ENCODE measurements around the gene DCST1. TPM values are rescaled to one million over a fixed set of nuclear protein-coding genes. Genes with fewer than 3 reads are reported as not detected.

The DCST1 gene
- total RNA-seq, 4 donors from 2014 or later: 0.19 TPM; not detected in 3

DNA sequence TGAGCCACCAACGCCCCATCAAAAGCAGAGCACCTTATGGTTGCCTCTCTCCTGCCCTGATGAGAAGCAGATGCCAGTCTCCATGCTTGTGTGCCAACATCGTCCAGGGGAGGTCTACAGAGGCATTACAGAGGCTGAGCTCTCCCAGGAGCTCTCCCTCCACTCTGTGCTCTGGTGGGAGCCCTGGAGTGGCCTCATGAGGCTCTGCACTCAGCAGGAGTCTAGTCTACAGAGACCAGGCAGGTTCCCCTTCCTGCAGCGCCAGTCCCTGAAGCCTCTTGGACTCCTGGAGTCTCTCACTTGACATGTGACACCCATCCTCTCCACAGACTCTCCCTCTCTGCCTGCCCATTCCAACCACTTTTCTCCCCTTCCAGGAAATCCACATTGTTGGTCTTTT, 3.4 kb downstream of the DCST1 start:
- Histone ChIP-seq H3K9me3 (no peaks in the 10 kb centered on the region), H3K27me3 (no peaks in the 10 kb centered on the region), H3K36me3 (no peaks in the 10 kb centered on the region), H3K27ac (peak overlapping the region in 3 of 4 donors; percentile 89 to 92 (median 91)), H3K4me1 (peaks cover 26 to 63% (median 42%) of the 10 kb centered on the region in 3 donors), H3K4me3 (no peak overlapping the region)
- 82 to 89% methylated on average over 1 to 2 of the region's 3 CpGs for WGBS, 2 donors
- no peak for DNase-seq
- intact Hi-C loops (cut with DNase I): no loop called here
- no peak for TF ChIP-seq POLR2A (IDR thresholded peaks at IDR 0.05)
- TF ChIP-seq, protein P1, sequence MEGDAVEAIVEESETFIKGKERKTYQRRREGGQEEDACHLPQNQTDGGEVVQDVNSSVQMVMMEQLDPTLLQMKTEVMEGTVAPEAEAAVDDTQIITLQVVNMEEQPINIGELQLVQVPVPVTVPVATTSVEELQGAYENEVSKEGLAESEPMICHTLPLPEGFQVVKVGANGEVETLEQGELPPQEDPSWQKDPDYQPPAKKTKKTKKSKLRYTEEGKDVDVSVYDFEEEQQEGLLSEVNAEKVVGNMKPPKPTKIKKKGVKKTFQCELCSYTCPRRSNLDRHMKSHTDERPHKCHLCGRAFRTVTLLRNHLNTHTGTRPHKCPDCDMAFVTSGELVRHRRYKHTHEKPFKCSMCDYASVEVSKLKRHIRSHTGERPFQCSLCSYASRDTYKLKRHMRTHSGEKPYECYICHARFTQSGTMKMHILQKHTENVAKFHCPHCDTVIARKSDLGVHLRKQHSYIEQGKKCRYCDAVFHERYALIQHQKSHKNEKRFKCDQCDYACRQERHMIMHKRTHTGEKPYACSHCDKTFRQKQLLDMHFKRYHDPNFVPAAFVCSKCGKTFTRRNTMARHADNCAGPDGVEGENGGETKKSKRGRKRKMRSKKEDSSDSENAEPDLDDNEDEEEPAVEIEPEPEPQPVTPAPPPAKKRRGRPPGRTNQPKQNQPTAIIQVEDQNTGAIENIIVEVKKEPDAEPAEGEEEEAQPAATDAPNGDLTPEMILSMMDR (IDR thresholded peaks at IDR 0.05): no peak

DNA sequence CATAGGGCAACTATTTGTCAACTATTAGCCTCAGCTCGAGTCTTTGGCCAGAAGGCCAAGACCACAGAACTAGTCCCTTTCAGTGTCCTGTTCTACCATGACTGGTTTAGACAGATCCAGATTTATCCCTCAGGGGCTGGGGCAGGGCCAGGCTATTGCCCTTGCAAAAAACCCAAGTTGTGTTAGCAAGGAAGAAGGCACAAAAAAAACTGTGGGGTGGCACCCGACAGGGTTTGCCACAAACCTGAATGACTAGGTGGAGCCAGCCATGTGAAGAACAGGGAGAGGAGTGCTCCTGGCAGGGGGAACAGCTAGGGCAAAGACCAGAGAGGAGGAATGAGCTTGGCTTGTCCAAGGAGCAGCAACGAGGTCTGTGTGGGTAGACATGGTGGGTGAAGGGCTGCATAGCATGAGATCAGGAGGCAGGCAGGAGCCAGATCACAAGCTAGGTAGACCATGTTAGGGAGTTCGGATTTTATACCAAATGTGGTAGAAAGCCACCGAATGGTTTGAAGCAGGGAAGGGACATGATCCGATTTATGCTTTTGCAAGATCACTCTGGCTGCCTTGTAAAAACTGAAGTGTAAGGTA, 4.3 kb downstream of the DCST1 start:
- H3K27ac ChIP-seq: peak overlapping the region; percentile 88 to 92 (median 90)
- H3K4me3 ChIP-seq: peak overlapping the region in 2 of 4 donors; percentile 5 to 26
- intact Hi-C loops (cut with DNase I): no loop called here
- H3K9me3 ChIP-seq: no peaks in the 10 kb centered on the region
- TF ChIP-seq POLR2A (IDR thresholded peaks at IDR 0.05): no peak
- TF ChIP-seq, protein P1 (IDR thresholded peaks at IDR 0.05): peak in 1 of 6 experiments; percentile 3
- peaks cover 26 to 63% (median 42%) of the 10 kb centered on the region in 3 donors for H3K4me1 ChIP-seq
- no peak for DNase-seq
- H3K36me3 ChIP-seq: no peaks in the 10 kb centered on the region
- H3K27me3 ChIP-seq: no peaks in the 10 kb centered on the region
- 45 to 61% methylated on average over 6 of the region's 6 CpGs for WGBS, 2 donors

DNA sequence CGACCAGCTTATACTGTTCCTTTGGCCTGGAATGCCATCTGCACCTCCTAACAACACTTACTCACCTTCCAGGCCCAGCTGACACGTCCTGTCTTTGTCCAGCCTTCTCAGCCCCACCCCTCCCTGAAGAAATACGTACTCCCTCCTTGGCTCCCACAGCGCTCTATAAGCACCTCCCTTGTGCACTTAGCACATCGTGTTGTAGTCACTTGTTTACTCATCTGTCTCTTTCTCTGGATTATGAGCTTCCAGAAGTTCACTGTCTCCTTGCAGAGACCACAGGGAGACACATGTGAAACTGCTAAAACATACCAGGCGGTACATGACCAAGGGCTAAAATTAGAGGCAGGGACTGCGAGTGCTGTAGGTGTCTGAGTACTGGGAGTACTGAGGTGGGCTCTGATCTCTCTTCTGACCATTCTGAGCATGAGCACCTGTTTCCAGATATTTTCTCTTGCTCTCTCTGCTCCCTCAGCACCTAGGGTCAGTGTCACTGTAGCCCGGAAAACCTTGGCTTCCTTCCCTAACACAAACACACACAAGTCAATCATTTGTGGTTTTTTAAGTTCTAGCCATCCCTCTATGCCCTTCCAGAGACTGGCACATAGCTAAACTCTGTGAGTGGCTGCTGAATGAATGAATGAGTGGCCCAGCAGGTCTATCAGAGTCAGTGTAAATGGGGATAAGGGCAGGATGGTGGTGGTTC, 5.1 kb downstream of the DCST1 start:
- 16 to 23% methylated on average over 8 of the region's 8 CpGs for WGBS, 2 donors
- Histone ChIP-seq H3K27ac (peak overlapping the region; percentile 88 to 92 (median 90)), H3K4me3 (peak overlapping the region in 1 of 4 donors; percentile 5), H3K9me3 (no peaks in the 10 kb centered on the region), H3K4me1 (peaks cover 26 to 69% (median 42%) of the 10 kb centered on the region in 3 donors), H3K36me3 (no peaks in the 10 kb centered on the region), H3K27me3 (no peaks in the 10 kb centered on the region)
- no peak for DNase-seq
- TF ChIP-seq, protein P1 (IDR thresholded peaks at IDR 0.05): no peak
- TF ChIP-seq POLR2A (IDR thresholded peaks at IDR 0.05): peak in 2 of 4 donors; percentile 22 to 50
- intact Hi-C loops (cut with DNase I): no loop called here

DNA sequence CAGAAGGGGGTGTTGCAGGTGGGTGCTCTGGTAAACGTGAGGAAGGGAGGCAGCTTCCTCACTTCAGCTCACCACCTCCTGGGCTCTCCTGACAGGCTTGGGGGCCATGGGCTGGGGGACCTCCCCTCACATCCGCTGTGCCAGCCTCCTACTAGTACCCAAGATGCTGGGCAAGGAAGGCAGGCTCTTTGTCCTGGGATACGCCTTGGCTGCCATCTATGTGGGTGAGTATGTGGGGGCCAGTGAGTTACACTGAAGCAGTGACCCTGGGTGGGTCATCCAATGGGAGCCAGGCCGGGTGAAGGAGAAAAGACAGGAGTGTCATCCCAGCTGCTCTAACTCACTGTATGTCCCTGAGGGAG, 5.7 kb downstream of the DCST1 start:
- TF ChIP-seq POLR2A (IDR thresholded peaks at IDR 0.05): no peak
- TF ChIP-seq, protein P1 (IDR thresholded peaks at IDR 0.05): no peak
- H3K27ac ChIP-seq: peak overlapping the region; percentile 88 to 92 (median 90)
- no peak overlapping the region for H3K4me3 ChIP-seq
- H3K4me1 ChIP-seq: peaks cover 24 to 69% (median 39%) of the 10 kb centered on the region in 3 donors
- H3K27me3 ChIP-seq: no peaks in the 10 kb centered on the region
- 33 to 67% methylated on average over 1 of the region's 4 CpGs for whole genome bisulfite sequencing, 2 donors
- no peaks in the 10 kb centered on the region for H3K36me3 ChIP-seq
- DNase-seq: no peak
- intact Hi-C loops (cut with DNase I): no loop called here
- no peaks in the 10 kb centered on the region for H3K9me3 ChIP-seq

DNA sequence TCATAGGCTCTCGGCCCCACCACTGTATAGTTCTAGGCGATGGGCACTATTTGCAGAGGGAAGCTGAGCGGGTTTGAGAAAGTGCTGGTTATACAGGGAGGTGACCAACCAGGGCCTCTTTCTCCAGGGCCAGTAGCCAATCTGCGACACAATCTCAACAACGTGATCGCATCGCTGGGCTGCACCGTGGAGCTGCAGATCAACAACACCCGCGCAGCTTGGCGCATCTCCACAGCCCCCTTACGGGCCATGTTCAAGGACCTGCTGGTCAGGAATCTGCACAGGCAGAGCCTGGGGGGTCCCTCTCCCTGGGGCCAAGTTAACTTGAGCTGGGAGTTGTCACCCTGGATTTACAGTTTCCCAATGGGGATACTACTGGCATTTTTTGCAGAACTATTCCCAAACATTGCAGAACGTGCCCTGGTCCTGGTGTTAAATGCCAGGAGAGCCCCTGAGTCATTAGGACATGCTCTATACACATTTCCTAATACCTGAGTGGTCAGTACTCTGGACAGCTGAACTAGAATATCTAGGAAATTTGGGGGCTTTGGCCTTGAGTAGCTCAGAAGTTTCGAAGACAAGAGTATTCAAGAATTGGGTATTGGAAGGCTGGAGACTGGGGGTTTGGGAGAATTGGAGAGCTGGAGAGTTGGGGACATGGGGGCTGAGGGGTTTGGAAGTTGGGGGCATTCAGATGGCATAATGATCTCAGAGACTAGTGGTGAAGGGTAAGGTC, 6.9 kb downstream of the DCST1 start:
- H3K9me3 ChIP-seq: no peaks in the 10 kb centered on the region
- intact Hi-C loops (cut with DNase I): no loop called here
- TF ChIP-seq, protein P1 (IDR thresholded peaks at IDR 0.05): no peak
- TF ChIP-seq POLR2A (IDR thresholded peaks at IDR 0.05): no peak
- H3K4me1 ChIP-seq: peaks cover 20 to 71% (median 42%) of the 10 kb centered on the region in 3 donors
- WGBS, 2 donors: 90 to 91% methylated on average over 13 to 14 of the region's 14 CpGs
- H3K36me3 ChIP-seq: no peaks in the 10 kb centered on the region
- peak overlapping the region in 1 of 4 donors; percentile 92 for H3K27ac ChIP-seq
- no peak for DNase-seq
- no peaks in the 10 kb centered on the region for H3K27me3 ChIP-seq
- no peak overlapping the region for H3K4me3 ChIP-seq

Measured in esophagus squamous epithelium (tissue), 5 donors.